Activated CD4-positive, alpha-beta memory T cell treated with anti-CD3 and anti-CD28 coated beads for 36 hours (primary cell): ENCODE data around the gene RMDN3. TPM values are rescaled to one million over a fixed set of nuclear protein-coding genes. Genes with fewer than 3 reads are reported as not detected.

Experiments used
- CTCF ChIA-PET: fragments of 350-600 bp; sonication (Branson Sonifier 250); formaldehyde crosslinking; loops from one replicate; lab custom pipeline; 2021; ENCODE audit warnings: antibody characterized with exemption, inconsistent platforms; lab: Charles Lee
- POLR2A ChIA-PET: fragments of 350-600 bp; sonication (Branson Sonifier 250); formaldehyde crosslinking; loops from one replicate; lab custom pipeline; 2021; ENCODE audit warnings: antibody characterized with exemption; lab: Charles Lee
- DNase-seq: peaks from one replicate; pipeline ENCODE4 v3.0.0-alpha.2; 2020
- H3K27ac Mint-ChIP-seq: one replicate; pipeline ENCODE4 v1.8.0; 2021; ENCODE audit warnings: mixed read lengths
- H3K27me3 Mint-ChIP-seq: one replicate; pipeline ENCODE4 v1.8.0; 2021; ENCODE audit warnings: mixed read lengths
- H3K36me3 Mint-ChIP-seq: one replicate; pipeline ENCODE4 v1.8.0; 2021; ENCODE audit warnings: mixed read lengths
- H3K4me1 Mint-ChIP-seq: one replicate; pipeline ENCODE4 v1.8.0; 2021; ENCODE audit warnings: low read depth, mixed read lengths
- H3K4me3 Mint-ChIP-seq: one replicate; pipeline ENCODE4 v1.8.0; 2021; ENCODE audit warnings: mild to moderate bottlenecking, mixed read lengths
- H3K9me3 Mint-ChIP-seq: one replicate; pipeline ENCODE4 v1.8.0; 2021; ENCODE audit warnings: mixed read lengths
- intact Hi-C: fragments of 100-400 bp; cut with micrococcal nuclease; formaldehyde crosslinking; loops from one replicate; pipeline ENCODE4 v1.15.1; 2023
- total RNA-seq, 2 experiments: library from RNA; stranded (reverse); gene quantifications; one replicate each; pipeline ENCODE4 v1.2.3, GENCODE V29; 2021

The RMDN3 gene
- total RNA-seq, 2 experiments from 2014 or later: 22.6 to 22.7 TPM

DNA sequence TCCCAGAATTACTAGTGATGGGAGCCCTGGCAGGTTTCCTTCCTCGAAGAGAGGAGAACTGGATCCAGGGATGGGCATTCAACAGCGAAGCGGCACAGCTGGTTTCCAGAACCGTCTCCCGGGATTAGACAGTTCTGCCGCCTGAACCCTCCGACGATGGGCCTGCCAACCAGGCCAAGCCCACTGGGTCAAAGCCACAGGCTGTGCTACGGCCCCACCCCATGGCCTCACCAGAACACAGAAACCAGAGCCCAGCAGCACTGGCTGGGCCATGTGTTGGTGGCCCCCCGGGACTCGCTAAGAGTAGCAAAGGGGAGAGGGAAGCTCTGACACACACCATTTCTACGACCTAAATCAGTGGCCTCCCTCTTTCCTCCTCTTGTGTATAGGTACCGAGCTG lies 17.0 kb upstream of the RMDN3 start:
- Mint-ChIP-seq H3K27ac (no peak overlapping the region), H3K4me1 (peaks cover 24% of the 10 kb centered on the region), H3K36me3 (peaks cover 18% of the 10 kb centered on the region), H3K27me3 (no peaks in the 10 kb centered on the region), H3K4me3 (no peak overlapping the region), H3K9me3 (no peaks in the 10 kb centered on the region)
- intact Hi-C loops: no loop called here
- DNase-seq: no peak
- CTCF ChIA-PET: interaction anchor here (2.0 kb wide), 1 partner anchor 10 kb away, joined by 6 read pairs; no protein-coding TSS in a partner anchor
- POLR2A ChIA-PET: no interaction called here

DNA sequence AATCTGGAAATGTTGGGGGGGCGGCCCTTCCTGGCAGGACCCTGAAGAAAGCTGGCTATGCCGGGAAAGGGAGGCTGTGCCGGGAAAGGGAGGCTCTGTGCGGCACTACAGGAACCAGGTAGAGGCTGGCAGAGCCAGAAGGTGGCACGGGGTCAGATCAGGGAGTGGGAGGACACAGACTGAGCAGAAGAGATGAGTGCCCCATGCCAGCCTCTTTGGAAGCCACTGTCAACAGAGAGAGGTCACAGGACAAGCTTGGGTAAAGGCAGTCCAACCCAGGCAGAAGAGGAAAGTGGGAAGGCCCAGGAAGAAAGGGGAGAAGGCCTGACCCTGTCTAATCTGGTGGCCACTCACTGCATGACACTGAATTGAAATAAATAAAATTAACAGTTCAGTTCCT lies 16.2 kb upstream of the RMDN3 start:
- no peak for DNase-seq
- no peaks in the 10 kb centered on the region for H3K27me3 Mint-ChIP-seq
- peaks cover 12% of the 10 kb centered on the region for H3K36me3 Mint-ChIP-seq
- H3K9me3 Mint-ChIP-seq: no peaks in the 10 kb centered on the region
- peaks cover 17% of the 10 kb centered on the region for H3K4me1 Mint-ChIP-seq
- H3K27ac Mint-ChIP-seq: peak overlapping the region; percentile 5
- H3K4me3 Mint-ChIP-seq: no peak overlapping the region
- CTCF ChIA-PET: interaction anchor here (2.0 kb wide), 1 partner anchor 11 kb away, joined by 6 read pairs; no protein-coding TSS in a partner anchor
- intact Hi-C loops: no loop called here
- POLR2A ChIA-PET: no interaction called here

DNA sequence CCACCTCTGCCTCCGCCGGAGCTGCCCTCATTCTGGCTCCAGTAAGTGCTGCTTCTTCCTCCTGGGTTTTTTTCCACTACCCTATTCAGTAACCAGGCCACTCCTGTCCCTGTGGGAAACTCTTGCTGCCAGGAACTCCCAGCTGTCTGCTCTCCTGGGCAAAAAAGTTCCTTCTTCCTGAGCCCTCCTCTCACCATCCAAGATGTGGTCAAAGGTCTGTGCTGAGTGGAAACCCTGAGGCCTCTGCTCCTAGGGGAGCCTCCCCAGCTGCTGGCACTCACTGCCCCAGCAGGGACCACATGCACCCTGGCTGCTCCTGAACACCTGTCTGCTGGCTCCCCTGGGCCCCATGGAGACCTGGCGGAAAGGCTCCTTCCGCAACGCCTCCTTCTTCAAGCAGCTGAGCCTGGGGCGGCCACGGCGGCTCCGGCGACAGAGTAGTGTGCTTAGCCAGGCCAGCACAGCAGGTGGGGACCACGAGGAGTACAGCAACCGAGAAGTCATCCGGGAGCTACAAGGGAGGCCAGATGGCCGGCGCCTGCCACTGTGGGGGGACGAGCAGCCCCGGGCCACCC lies 15.2 kb upstream of the RMDN3 start:
- Mint-ChIP-seq H3K27me3 (no peaks in the 10 kb centered on the region), H3K36me3 (peaks cover 12% of the 10 kb centered on the region), H3K4me3 (no peak overlapping the region), H3K4me1 (peaks cover 24% of the 10 kb centered on the region), H3K9me3 (no peaks in the 10 kb centered on the region), H3K27ac (peak overlapping the region; percentile 60)
- no peak for DNase-seq
- POLR2A ChIA-PET: interaction anchor here (1.0 to 1.2 kb wide), 3 partner anchors 26 to 75 kb away, joined by 3 to 4 read pairs (median 3); partner anchors contain the start of gene RAD51
- intact Hi-C loops: no loop called here
- CTCF ChIA-PET: interaction anchor here (1.1 to 2.1 kb wide), 3 partner anchors 12 to 87 kb away, joined by 4 to 6 read pairs (median 4); no protein-coding TSS in a partner anchor

- peaks cover 32% of the 10 kb centered on the region for H3K4me1 Mint-ChIP-seq
- CTCF ChIA-PET: interaction anchor here (1.1 to 2.1 kb wide), 2 partner anchors 13 to 88 kb away, joined by 4 read pairs; no protein-coding TSS in a partner anchor
Measured at GRCh38 chr15:40769274-40770146, 14.5 kb upstream of the RMDN3 start, which contains the start of gene C15orf62. Gene C15orf62 (plus strand): TSS chr15:40769980. CDS start chr15:40770496, 516 bp downstream.

GRCh38 chr15:40768521-40769273 lies 13.6 kb upstream of the RMDN3 start:
- H3K36me3 Mint-ChIP-seq: peaks cover 5% of the 10 kb centered on the region
- peaks cover 33% of the 10 kb centered on the region for H3K4me1 Mint-ChIP-seq
- ChIA-PET POLR2A (interaction anchor here (1.1 to 1.2 kb wide), 2 partner anchors 25 to 173 kb away, joined by 3 to 4 read pairs; no protein-coding TSS in a partner anchor), CTCF (interaction anchor here (0.6 to 2.1 kb wide), 3 partner anchors 10 to 89 kb away, joined by 3 to 4 read pairs (median 3); no protein-coding TSS in a partner anchor)
- intact Hi-C loops: loop anchor here (5.0 to 10.0 kb wide), 2 partner anchors 76 to 201 kb away; partner anchors contain the start of genes CCDC32, RPUSD2 and SPINT1
- no peak overlapping the region for H3K4me3 Mint-ChIP-seq
- H3K27me3 Mint-ChIP-seq: no peaks in the 10 kb centered on the region
- no peaks in the 10 kb centered on the region for H3K9me3 Mint-ChIP-seq
- no peak for DNase-seq
- H3K27ac Mint-ChIP-seq: peak overlapping the region; percentile 60

More at GRCh38 chr15:40769274-40770146, 14.5 kb upstream of the RMDN3 start, which contains the start of gene C15orf62:
- Mint-ChIP-seq H3K9me3 (no peaks in the 10 kb centered on the region), H3K36me3 (peaks cover 8% of the 10 kb centered on the region), H3K27ac (peak within 1 kb of the TSS; percentile 60), H3K27me3 (no peaks in the 10 kb centered on the region), H3K4me3 (no peak within 1 kb of the TSS)
- peak; percentile 57 for DNase-seq
- intact Hi-C loops: loop anchor here (5.0 to 10.0 kb wide), 2 partner anchors 75 to 202 kb away; partner anchors contain the start of genes CCDC32, RPUSD2 and SPINT1
- POLR2A ChIA-PET: interaction anchor here (0.6 to 1.2 kb wide), 5 partner anchors 25 to 172 kb away, joined by 3 to 4 read pairs (median 3); partner anchors contain the start of gene RAD51

- CTCF ChIA-PET: interaction anchor here (0.6 to 1.1 kb wide), 2 partner anchors 10 to 14 kb away, joined by 3 read pairs; no protein-coding TSS in a partner anchor
- intact Hi-C loops: loop anchor here (5.0 to 10.0 kb wide), 2 partner anchors 77 to 201 kb away; partner anchors contain the start of genes CCDC32, RPUSD2 and SPINT1
- no peaks in the 10 kb centered on the region for H3K9me3 Mint-ChIP-seq
- POLR2A ChIA-PET: interaction anchor here (1.5 kb wide), 1 partner anchor 73 kb away, joined by 3 read pairs; the partner anchor contains the start of gene RAD51
- no peaks in the 10 kb centered on the region for H3K27me3 Mint-ChIP-seq
- no peak overlapping the region for H3K4me3 Mint-ChIP-seq
- no peak for DNase-seq
- H3K27ac Mint-ChIP-seq: no peak overlapping the region
- H3K4me1 Mint-ChIP-seq: peaks cover 41% of the 10 kb centered on the region
- peaks cover 2% of the 10 kb centered on the region for H3K36me3 Mint-ChIP-seq
Measured at GRCh38 chr15:40767838-40768500, 12.9 kb upstream of the RMDN3 start.

- intact Hi-C loops: loop anchor here (5.0 to 10.0 kb wide), 2 partner anchors 78 to 200 kb away; partner anchors contain the start of genes CCDC32, RPUSD2 and SPINT1
- POLR2A ChIA-PET: interaction anchor here (1.5 kb wide), 1 partner anchor 72 kb away, joined by 3 read pairs; the partner anchor contains the start of gene RAD51
- DNase-seq: no peak
- H3K4me1 Mint-ChIP-seq: peaks cover 43% of the 10 kb centered on the region
- CTCF ChIA-PET: interaction anchor here (1.2 to 6.0 kb wide), 3 partner anchors 18 to 91 kb away, joined by 3 to 47 read pairs (median 3); no protein-coding TSS in a partner anchor
- H3K36me3 Mint-ChIP-seq: peaks cover 2% of the 10 kb centered on the region
- H3K4me3 Mint-ChIP-seq: no peak overlapping the region
- H3K27ac Mint-ChIP-seq: no peak overlapping the region
- no peaks in the 10 kb centered on the region for H3K27me3 Mint-ChIP-seq
- H3K9me3 Mint-ChIP-seq: no peaks in the 10 kb centered on the region
Measured at GRCh38 chr15:40766906-40767837, 12.1 kb upstream of the RMDN3 start.

DNA sequence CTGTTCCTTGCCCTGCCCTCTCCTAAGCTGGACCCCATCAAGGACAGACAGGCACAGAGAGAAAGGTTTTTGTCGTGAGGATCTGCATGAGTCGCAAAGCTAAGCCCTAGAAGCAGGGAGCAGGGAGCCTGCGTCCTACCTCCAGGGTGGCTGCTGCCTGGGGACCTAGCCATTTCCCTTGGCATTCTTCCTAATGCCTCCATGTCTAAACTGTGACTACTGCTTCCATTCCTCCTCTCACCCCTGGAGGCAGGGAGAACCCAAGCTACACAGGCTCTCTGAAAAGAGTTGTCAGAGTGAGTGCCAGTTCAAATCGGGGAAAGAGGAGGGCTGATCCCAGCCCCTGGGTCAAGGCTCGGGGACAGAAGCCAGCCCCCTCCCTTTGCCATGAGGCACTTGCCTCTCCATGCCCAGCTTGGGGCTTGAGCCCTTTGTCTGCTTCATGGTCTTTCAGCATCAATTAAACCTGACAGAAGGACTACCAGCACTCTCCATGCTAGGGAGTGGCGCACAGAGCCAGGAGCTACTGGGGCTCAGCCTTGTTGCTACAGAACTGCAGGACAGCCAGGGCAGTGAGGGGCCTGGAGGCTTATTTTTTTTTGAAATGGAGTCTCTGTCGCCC lies 11.3 kb upstream of the RMDN3 start:
- Mint-ChIP-seq H3K36me3 (peaks cover 2% of the 10 kb centered on the region), H3K4me1 (peaks cover 43% of the 10 kb centered on the region), H3K9me3 (no peaks in the 10 kb centered on the region), H3K27me3 (no peaks in the 10 kb centered on the region), H3K4me3 (no peak overlapping the region), H3K27ac (peak overlapping the region; percentile 6)
- no peak for DNase-seq
- intact Hi-C loops: loop anchor here (5.0 to 10.0 kb wide), 2 partner anchors 78 to 199 kb away; partner anchors contain the start of genes CCDC32, RPUSD2 and SPINT1
- CTCF ChIA-PET: interaction anchor here (1.2 to 6.0 kb wide), 3 partner anchors 18 to 92 kb away, joined by 3 to 47 read pairs (median 3); no protein-coding TSS in a partner anchor
- POLR2A ChIA-PET: interaction anchor here (0.6 to 1.5 kb wide), 3 partner anchors 8 to 133 kb away, joined by 3 to 4 read pairs (median 3); partner anchors contain the start of gene RAD51

DNA sequence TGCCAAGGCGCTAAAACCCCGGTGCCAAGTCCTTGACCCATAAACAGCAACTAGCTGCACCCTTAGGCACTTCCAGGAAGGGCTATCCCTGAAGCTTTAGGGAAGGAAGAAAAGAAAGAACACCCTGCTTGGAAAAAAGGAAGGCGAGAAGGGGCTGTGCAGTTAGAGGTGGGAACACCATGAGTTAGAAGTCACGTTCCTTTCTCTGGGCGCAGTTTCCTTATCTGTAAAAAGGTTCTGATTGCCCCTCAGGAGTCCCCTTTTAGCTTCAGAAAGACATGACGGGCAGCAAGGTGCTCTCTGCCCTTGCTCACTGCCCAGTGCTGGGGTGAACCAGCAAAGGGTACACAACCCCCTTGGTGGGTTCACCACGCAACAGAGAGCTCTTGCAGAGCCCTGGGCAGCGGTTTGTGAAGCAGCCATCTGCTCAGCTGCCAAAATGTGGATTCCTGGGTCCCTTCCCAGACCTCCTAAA lies 9.6 kb upstream of the RMDN3 start:
- H3K9me3 Mint-ChIP-seq: no peaks in the 10 kb centered on the region
- POLR2A ChIA-PET: interaction anchor here (1.0 to 3.5 kb wide), 3 partner anchors 10 to 69 kb away, joined by 3 to 18 read pairs (median 4); partner anchors contain the start of gene RAD51
- H3K36me3 Mint-ChIP-seq: peaks cover 2% of the 10 kb centered on the region
- CTCF ChIA-PET: interaction anchor here (0.9 to 6.0 kb wide), 2 partner anchors 20 to 29 kb away, joined by 3 to 47 read pairs; no protein-coding TSS in a partner anchor
- H3K27me3 Mint-ChIP-seq: no peaks in the 10 kb centered on the region
- peak overlapping the region; percentile 63 for H3K4me3 Mint-ChIP-seq
- peaks cover 37% of the 10 kb centered on the region for H3K4me1 Mint-ChIP-seq
- intact Hi-C loops: loop anchor here (1.0 to 10.0 kb wide), 6 partner anchors 9 to 197 kb away; partner anchors contain the start of genes CCDC32, DNAJC17, RMDN3 and RPUSD2
- no peak for DNase-seq
- peak overlapping the region; percentile 79 for H3K27ac Mint-ChIP-seq
